GM19372 (cell line): ENCODE measurements around the gene ZNF628.

Experiments used
- ATAC-seq: cut with Tn5 transposase; IDR thresholded peaks from one replicate; pipeline ENCODE4 v1.9.1; 2021; ENCODE audit warnings: mild to moderate bottlenecking, low read depth, moderate library complexity; ENCODE audit not compliant: unreplicated experiment

Gene ZNF628

DNA sequence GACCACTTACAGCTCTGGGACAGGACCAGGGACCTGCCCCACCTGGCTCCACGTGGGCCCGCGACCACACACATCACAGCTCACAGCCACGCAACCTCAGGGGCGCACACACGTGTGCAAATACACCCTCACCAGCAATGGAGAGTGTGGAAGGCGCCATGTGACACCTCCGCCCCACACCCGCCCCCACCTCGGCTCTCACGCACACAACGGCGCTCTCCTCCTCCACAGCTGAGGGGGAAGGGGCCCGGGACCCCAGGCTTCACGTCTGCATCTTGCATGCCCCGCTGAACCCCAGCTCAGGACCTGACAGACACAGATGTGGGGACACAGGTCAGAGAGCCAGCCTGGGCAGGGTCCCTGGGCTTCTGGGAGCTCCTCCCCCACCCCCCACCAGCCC is 26.9 kb upstream of the ZNF628 start:
- ATAC-seq: no peak

DNA sequence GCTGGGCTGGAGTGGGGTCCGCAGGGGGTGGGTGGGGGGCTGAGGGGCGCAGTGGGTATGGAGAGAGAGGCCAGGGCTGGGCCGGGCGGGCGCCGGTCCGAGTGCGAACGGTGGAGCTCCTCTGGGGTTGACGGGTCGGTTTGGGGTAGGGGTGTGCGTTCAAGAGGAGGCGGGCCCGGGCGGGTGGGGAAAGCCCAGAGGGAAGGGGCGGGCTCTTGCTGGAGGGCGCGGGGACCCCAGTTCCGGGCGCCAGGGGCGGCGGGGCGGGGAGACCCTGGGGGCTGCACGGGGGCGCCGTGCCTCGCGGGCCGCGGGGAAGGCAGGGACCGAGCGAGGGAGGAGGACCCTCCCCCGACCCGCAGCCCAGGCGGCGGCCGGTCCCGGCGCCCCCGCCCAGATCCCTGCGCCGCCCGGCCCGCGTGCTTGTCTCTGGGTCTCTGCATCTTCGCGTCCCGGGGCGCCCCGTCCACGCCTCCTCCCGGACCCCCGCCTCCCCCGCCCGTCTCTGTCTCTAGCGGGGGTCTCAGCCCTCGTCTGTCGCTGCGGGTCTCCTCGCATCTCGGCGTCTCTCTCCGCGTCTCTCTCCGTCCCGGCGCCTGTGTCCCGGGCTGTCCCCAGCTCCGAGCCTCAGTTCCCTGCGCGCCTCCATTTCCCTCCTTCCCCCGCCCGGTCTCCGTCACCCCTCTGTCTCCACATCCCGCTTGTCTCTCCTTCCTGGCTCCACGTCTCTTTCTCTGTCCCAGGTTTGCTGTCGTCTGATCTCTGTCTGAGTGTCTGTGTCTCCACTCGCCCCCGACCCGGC is 25.1 kb upstream of the ZNF628 start:
- ATAC-seq: no peak

DNA sequence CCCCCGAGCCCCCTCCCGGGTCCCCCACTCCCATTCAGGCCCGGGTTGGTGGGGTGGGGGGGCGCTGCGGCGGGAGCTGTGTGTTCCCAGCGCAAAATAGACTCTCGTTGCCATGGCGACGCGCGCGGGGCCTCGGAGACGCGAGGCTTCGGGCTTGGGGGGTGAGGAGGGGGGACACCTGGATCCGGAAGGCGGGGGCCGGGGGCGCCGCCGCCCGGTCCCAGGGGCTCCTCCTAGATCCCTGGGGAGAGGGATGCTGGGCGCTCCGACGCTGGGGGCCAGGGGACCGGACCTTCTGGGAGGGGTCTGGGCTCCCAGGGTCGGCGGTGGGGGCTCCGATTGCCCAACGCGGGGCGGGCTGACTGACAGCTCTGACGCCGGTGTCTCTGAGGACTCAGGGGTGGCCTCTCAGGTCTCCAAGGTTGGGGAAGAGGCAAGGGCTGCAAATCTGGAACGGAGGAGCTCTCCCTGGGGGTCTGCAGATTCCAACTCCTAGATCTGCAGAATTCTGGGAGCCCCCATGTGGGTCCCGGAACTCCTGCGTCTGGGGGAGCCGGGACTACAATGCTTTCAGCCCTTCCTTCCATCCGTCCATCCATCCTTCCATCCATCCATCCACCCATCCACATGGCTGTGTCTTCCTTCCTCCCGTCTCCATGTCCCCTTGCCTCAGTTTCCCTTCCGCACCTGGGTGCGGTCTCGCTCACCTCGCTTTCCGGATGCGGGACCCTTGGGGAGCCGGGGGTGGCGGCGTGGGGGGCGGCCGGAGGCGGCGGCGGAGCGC is 24.3 kb upstream of the ZNF628 start:
- ATAC-seq: no peak

DNA sequence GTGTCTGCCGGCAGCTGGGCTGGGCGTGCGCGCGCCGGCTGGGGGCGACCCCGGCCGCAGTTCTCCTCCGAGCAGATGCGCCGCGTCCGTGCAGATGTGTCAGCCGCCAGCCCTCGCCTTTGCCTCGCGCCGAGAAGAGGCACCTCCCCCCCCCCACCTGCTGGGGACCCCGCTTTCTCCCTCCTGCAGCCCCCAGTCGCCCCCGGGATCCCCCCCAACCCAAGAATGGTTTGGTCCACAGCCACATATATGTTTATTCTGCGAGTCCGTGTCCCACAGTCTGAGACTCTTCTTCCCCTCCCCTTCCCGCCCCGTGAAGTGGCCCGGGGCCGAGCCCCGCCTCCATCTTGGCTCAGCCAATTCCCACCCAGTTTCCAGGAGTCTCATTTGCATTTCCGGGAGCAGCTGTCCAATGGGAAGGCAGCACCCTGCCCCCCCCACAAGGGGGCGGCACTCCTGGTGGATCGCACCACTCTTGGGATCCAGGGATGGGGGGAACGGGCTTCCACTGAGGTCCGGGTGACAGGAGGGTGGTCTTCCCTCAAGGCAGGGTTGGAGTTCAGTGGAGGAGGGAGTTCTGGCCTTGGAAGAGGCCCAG is 23.6 kb upstream of the ZNF628 start:
- ATAC-seq: no peak

DNA sequence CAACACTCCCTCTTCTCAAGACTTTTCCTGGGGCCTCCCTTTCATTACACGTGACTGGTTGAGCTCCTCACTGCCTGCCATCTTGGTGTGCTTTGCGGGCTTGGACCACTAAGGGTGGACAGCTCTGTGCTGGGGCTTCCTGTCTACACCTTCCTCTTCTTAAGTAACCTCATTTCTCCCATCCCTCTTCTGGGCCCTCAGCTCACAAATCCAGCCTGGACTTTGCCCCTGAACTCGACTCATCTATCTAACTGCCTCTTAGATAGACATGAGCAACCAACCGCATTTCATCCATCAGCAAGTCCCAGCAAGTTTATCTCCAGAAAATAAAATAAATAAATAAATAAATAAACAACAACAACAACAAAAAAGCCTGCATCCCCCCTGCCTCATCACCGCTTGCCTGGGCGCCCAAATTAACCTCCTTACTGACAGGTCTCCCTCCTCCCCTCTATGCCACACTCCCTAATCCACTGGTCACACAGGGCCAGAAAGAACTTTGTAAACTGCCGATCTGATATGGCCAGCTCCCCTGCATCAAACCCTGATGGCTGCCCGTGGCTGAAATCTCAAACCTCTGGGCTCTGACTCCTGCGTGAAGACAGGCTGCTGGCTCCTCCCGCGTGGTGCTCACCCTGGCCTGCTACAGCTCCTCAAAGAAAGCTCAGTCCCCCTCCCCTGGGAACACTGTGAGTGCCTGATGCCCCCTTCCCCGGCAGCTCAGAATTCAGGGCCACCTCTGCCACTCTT is 22.7 kb upstream of the ZNF628 start:
- no peak for ATAC-seq

DNA sequence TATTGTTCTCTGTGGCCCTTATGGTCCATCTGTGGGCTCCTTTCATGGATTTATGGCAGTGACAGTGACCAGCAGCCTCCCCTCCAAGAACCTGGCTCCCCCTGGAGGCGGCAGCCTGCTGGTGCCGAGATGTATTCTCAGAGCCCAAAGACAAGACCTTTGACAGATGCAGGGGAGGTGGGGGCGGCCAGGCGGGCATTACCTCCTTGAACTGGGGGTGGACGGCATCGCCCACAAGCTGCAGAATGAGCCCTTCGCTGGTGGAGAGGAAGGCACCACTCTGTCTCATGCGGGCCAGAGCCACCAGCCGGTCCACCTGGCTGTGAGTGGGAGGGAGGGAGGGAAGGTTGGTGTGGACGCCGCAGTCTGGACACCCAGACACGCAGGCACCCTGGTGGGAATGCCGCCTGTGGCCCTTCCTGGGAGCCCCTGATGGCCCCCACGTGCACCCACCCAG is 21.6 kb upstream of the ZNF628 start:
- no peak for ATAC-seq

DNA sequence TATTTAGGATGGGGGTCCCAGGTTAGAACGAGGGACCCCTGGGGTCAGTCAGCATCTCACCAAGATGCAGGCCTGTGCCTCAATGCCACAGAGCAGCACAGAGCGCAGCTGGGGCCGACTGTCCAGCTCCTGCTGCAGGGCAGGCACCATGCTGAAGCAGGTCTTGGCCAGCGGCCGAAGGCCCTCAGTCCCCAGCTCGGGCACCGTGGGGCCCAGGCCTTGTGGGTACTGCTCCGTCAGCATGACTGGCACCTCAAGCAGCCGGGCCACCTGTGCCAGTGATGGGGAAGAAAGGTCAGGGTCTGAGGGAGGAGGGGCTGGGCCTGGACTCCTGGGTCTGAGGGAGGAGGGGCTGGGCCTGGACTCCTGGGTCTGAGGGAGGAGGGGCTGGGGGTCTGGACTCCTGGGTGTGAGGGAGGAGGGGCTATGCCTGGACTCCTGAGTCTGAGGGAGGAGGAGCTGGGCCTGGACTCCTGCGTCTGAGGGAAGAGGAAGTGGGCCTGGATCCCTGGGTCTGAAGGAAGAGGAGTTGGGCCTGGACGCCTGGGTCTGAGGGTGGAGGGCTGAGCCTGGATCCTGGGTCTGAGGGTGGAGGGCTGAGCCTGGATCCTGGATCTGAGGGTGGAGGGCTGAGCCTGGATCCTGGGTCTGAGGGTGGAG is 20.7 kb upstream of the ZNF628 start:
- ATAC-seq: no peak

DNA sequence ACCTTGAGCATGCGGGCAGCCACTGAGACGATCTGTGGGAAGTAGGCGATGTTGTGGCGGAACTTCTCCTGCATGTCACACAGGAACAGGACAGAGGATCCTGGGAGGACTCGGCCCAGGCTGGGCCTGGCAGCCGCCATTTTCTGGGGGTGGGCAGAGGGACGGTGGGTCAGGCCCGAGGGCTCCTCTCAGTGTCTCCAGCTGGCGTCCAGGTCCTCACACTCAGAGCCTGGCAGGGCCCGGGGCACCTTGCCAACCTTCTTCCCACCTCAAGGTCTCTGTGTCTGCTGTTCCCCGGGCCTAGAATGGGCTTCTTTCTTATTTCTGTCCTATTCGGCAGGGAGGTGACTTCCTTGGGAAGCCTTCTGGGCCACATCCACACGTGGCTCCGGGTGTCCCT is 20.1 kb upstream of the ZNF628 start:
- no peak for ATAC-seq

DNA sequence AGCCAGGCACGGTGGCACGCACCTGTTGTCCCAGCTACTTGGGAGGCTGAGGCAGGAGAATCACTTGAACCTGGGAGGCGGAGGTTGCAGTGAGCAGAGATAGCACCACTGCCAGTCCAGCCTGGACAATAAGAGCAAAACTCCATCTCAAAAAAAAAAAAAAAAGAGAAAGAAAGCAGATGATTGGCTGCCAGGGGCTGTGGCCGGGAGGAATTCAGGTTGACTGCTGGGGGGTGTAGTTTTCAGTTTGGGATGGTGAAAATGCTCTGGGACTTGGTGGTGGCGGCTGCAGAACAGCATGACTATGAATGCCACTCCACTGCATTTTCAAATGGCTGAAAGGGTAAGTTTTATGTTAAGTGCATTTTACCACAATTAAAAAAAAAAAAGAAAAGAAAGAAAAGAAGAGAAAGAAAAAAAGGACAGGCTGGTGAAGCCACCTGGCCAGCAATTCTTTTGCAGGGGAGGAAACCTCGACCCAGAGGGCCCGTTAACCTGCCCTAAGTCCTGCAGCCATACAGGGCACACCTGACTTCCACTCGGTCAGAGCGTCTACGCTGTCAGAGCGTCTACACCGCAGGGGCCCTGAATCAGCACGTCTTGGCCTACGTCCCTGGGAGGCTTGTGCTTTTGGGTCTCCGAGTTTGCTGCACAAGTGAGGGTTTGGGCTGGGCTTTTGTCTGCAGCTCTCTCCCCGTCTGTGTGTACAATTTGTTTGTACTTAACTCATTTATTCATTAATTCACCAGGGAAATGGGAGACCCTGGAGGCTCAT is 18.5 kb upstream of the ZNF628 start:
- ATAC-seq: no peak

DNA sequence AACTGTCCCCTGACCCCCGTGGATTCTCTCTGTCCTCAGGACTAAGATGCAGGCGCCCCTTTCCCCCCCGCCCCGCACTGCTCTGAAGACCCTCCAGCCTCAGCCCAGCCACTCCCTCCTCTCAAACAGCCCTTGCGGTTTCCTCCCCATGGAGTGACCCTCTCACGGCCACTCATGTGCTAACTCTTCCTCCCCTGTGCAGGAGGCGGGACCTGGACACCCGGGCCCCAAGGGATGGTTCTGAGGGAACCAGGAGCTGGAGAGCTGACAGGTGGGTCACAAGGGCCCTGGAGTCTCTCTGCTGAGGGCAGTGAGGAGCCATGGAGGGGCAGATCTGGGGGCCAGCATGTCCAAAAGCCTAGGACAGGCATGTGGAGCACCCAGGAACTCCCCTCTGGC is 16.9 kb upstream of the ZNF628 start:
- ATAC-seq: no peak

DNA sequence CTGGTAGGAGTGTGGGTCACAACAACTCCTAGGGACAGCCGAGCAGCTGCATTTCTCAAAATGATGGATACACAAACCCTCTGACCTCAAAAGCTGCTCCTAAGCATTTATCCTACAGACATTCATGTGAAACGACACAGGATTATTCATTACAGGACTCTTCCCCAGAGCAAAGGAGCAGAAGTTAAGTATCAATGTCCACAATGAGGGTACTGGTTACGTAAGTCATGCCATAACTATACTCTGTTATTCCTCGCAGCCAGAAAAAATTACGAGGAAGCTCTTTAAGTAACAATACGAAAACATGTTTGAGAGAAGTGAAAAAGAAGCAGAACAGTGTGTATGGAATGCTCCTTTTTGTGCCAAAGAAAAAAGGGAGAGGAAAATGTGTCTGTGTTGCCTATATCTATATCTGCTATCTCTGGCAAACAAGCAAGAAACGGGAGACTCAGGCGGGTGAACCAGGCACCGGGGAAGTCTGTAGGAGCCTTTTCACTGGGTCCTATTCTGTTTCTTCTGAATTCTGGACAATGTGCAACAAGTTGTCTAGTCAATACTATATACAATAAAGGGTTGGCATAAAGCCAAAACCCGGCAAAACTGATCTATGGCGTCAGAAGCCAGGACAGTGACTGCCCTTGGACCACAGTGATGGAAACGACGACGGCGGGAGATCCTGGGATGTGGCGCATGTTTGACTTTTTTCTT is 16.3 kb upstream of the ZNF628 start:
- ATAC-seq: no peak

DNA sequence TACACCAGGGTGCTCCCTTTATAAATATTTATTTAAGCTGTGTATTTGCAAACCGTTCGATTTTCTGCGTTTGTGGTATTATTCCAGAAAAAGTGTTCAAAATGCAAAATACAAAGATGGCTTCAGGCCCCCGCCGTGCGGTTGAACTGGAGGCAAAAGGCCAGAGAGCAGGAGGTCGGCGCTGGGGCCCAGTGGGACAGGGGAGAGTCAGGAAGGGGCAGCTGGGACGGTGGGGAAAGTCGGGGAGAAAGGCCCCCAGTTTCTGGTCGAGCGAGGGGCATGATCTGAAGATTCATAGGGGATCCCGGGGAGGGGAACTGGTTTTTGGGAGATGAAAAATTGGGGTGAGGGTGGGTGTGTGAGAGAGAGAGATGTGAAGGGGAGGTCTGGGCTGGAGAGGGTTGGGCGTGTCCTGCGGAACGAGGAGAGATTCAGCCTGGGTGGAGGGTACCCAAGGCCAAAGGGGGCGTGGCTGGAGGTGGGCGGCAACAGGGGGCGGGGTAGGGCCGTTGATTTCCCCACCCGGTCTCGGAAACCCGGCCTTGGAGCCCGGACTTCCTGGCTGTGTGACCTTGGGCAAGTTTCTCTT is 15.7 kb upstream of the ZNF628 start:
- no peak for ATAC-seq

DNA sequence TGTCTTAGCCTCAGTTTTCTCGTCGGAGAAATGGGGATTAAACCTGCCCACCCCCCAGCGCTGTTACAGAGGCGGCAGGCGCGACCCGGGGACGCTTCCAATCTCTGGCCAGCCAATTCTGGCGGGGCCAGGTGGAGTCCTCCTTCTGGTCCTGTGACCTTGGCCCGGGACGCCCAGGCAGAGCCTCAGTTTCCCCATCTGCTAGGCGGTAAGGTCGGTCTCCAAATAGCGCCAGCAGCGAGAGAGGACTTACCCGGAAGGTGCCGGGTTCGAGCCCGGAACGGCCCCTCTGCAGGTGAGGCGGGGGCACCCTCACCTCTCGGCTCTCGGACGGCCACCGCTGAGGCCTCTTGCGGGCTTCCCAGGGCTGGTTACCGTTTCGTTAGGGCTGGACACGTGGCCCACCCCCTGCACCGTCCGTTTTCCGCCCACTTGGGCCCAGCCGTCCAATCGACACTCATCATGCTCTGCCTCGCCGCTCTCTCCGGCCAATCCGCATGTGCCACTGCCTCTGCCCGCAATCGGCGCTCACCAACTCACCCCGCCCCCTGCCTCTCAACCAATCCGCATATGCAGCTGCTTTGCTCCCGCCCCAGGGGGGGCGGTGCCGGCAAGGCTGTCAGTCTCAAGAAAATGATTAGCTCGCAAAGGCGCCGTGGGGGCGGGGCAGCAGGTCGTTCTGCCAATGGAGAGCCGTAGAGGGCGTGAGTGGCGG is 15.0 kb upstream of the ZNF628 start, which contains the start of gene ISOC2:
ISOC2 (minus strand) TSS at position 384 of the 715 bp plus-strand sequence. CDS start 5,156 bp downstream, outside the sequence.
- peak; percentile 89 for ATAC-seq

DNA sequence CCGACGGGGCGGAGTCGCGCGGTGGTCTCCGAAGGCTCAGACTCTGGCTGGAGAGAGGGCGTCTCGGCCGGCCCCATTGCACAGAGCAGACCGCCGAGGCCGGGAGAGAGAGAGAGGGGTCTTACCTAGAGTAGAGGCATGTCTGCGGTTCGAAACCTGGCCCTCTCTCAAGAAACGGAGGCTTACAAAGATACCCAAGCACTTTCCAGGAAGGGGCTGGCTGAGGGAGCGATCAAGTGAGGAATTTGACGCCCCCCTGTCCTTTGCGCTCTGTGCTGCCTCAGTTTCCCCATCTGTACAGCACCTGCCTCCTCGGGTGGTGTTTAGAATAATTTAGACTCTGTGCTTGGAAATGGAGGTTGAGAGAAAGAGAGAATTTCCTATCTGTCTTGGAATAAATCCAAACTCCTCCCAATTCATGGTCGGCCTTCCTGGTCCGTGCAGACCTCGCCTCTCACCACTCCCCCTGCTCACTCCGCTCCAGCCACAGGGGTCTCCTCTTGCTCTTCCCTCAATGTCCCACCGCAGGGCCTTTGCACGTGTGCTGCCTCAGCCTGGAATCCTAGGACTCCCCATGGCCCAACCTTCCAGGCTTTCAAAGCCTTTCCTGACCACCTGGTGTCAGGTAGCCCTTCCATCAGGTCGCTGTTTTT is 14.3 kb upstream of the ZNF628 start:
- ATAC-seq: no peak

DNA sequence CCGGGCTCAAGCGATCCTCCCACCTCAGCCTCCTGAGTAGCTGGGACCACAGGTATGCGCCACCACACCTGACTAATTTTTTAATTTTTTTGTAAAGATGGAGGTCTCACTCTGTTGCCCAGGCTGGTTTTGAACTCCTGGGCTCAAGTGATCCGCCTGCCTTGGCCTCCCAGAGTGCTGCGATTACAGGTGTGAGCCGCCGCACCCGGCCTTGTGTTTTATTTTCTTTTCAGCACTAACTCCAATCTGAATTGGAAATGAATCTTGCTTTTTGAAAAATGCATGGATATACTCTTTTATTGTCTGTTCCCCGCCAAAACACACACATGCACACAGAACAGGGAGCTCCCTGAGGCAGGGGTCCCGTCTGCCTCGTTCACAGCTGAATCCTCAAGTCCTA is 13.7 kb upstream of the ZNF628 start:
- no peak for ATAC-seq

DNA sequence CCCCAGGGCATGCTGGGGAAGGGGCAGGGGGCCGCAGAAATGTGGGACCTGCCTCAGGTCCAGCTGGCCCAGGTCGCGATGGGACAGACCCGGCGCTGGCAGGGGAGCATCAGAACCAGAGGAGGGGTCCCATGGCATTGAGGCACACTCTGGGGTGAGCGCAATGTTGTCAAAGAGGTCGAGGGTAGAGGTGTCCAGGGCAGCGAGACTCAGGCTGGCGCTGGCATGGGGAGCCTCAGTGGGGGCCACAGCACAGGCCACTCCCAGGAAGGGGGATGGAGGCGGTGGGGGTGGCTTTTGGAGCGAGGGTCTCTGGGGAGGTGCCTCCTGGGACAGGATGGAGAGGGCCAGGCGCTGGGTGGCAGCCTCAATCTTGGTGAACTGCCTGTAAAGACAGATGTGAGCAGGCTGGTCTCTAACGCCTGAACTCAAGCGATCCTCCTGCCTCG is 12.8 kb upstream of the ZNF628 start:
- no peak for ATAC-seq

DNA sequence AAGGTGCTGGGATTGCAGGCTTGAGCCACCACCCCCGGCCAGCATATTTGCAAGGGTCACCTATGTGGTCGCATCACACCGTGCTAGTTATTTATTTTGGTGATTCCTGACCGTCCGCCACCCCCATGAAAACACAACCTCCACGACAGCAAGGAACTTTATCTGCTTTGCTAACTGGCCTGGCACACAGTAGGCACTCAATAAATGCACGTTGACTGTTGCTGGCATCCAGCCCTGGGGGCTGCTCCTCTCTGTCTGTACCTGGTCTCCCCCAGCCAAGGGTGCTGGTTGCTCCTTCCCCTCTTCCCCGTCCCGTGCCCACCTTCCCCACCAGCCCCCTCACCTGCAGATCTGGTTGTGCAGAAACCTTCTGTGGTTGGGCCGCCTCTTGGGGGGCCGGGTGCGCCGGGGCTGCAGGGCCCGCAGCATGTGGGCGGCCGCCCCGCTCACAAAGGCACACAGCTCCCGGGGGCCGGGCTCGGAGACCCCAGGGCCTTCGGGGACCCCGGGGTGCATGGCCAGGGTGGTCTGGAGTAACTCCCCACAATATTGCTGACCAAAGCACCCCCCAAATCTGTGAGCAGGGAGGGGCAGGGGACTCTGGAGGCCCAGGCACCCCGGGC is 12.3 kb upstream of the ZNF628 start:
- no peak for ATAC-seq
